CD4-positive, alpha-beta T cell treated with Interleukin-2 at 100 ng/mL for 4 hours (primary cell): ENCODE results near the gene SUB1.

ENCODE experiments used
- DNase-seq: peaks from one replicate; pipeline ENCODE4 v3.0.0-alpha.2; 2020; ENCODE audit warnings: low spot score

Gene SUB1

DNA sequence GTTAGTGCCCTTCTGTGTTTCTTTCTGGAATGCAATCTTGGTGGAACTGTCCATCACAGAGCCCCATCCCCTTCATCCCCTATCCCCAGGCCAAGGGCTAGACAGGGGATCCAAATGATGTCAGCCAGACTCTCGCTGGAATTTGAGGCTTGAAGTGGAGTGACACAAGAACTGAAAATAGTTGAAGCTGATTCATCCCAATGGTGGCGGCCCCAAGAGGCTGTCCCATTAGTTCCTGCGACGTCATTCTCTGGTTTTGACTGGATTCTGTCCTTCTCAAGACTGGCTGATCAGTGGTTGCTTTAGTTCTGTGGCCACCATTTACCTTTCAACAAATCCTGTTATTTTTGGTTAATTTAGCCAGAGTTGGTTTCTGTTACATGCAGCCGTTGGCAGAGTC is 59.9 kb downstream of the SUB1 start:
- no peak for DNase-seq

DNA sequence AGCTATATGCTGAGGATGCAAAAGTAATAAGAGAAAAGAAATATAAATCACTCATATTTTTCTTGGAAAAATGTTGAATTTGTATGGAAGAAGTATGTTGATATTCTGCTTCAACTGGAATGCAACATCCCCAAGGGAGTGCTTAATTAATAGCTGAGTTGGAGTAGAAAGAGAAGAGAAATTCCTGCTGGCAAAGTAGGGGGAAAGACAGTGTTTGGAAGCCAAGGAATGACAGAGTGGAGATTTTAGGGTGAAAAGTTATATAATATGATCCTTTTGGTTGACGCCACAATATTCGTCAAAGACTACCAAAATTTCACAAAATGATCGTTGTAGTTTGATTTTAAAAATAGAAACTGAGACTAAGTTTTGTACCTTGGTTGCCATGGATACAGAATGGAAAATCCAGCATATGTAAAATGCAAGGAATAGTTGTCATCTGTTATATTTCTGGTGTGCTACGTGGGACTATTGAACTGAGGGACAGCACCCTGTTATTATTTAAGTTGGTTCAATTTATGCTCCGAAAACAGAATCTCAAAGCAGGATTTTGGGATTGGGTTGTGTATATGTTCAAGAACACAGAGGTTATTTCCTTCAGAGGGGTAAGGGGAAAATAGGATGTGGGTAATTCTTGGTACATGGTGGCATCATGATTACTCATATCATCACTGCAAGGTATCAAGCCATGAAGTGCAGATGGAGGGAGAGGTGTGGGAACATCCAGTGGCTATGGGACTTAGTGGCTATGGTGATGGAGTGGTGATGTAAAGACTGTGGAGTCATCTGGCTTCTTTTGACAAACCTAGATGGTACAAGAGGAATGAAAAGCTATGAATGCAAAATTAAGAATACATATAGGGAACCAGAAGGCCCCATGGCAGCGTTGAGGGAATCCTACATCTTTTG is 61.0 kb downstream of the SUB1 start:
- DNase-seq = no peak

DNA sequence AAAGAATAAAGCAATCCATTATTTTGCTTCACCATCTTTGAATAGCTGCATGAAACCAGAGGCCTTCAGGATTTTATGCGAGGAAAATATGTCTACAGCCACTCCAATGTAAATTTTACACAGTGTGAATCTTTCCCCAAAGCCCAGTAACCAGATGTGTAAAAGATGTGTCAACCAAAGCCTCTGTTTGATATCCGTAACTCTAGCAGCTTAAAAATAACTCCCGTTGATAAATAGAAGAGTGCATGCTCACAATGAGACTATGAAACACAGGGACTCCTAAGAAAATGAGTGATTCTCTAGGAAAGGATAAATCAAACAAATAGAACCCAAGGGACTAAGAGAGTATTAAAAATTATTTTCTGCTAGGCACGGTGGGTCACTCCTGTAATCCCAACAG is 65.7 kb downstream of the SUB1 start:
- no peak for DNase-seq

DNA sequence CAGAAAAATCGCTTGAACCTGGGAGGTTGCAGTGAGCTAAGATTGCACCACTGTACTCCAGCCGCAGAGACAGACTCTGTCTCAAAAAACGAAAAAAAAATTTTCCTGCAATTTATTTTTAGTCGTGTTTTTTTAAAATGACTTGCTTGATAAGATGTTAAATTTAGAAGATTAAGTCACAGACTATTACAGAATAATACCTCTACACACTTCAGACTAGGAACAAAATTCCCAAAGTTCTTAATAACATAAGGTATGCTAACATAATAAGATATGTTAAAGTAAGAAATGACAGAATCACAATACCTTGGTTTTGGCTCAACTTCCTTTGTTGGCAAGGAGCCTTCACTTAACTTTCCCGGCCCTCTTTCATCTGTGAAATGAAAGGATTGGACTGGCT is 66.3 kb downstream of the SUB1 start:
- DNase-seq = no peak
